Measurements from ENCODE around the gene RET.

The RET gene

DNA sequence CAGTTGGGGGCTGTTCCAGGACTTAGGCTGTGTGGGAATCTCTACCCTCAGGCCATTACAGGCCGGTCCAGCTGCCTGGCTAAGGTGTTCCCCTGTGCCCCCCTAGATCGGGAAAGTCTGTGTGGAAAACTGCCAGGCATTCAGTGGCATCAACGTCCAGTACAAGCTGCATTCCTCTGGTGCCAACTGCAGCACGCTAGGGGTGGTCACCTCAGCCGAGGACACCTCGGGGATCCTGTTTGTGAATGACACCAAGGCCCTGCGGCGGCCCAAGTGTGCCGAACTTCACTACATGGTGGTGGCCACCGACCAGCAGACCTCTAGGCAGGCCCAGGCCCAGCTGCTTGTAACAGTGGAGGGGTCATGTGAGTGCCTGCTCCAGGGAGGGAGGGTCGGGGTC, 34.2 kb downstream of the RET start:
- Histone ChIP-seq H3K4me2 (no peak overlapping the region), H3K4me1 (ENCODE audit: low read depth, poor library complexity, severe bottlenecking) (no peaks in the 10 kb centered on the region), H3K36me3 (ENCODE audit: insufficient read depth) (no peaks in the 10 kb centered on the region), H4K20me1 (ENCODE audit: insufficient read depth) (no peaks in the 10 kb centered on the region), H2AFZ (ENCODE audit: low read depth) (no peak overlapping the region), H3K4me3 (IDR thresholded peaks at IDR 0.05; ENCODE audit: insufficient read depth, low read depth, low read length) (no peak overlapping the region), H3K27me3 (ENCODE audit: insufficient read depth, low read depth) (no peaks in the 10 kb centered on the region), H3K79me2 (ENCODE audit: insufficient read depth, low read depth) (no peaks in the 10 kb centered on the region), H3K9ac (no peak overlapping the region), H3K27ac (no peak overlapping the region)
- TF ChIP-seq, protein P1, sequence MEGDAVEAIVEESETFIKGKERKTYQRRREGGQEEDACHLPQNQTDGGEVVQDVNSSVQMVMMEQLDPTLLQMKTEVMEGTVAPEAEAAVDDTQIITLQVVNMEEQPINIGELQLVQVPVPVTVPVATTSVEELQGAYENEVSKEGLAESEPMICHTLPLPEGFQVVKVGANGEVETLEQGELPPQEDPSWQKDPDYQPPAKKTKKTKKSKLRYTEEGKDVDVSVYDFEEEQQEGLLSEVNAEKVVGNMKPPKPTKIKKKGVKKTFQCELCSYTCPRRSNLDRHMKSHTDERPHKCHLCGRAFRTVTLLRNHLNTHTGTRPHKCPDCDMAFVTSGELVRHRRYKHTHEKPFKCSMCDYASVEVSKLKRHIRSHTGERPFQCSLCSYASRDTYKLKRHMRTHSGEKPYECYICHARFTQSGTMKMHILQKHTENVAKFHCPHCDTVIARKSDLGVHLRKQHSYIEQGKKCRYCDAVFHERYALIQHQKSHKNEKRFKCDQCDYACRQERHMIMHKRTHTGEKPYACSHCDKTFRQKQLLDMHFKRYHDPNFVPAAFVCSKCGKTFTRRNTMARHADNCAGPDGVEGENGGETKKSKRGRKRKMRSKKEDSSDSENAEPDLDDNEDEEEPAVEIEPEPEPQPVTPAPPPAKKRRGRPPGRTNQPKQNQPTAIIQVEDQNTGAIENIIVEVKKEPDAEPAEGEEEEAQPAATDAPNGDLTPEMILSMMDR (conservative IDR thresholded peaks at IDR 0.05; ENCODE audit: low read depth, low read length) = no peak

DNA sequence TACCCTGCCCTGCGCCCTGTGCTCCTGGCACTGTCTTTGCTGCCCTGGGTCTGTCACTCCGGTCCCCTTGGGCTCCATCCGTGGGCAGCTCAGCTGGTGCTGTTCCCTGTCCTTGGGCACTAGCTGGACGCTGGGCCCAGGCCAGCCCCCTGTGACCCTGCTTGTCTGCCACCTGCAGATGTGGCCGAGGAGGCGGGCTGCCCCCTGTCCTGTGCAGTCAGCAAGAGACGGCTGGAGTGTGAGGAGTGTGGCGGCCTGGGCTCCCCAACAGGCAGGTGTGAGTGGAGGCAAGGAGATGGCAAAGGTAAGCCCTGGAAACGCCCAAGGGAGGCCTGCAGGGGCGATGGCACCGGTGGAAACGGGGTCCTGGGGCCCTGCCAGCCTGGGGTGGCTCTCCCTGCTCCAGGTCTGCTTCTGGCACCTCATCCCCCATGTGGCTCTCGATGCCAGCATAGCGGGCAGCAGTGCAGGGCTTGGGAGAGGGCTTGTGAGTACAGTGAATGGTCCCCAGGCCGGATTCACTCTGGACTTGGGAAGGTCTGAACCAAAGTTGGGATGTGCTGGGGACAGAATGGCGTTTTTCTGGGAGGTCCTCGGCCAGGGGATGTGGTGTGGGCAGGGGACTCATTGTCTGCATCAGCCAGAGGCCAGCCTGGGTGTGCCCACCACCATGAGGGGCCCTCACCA, 35.2 kb downstream of the RET start:
- Histone ChIP-seq H3K27me3 (ENCODE audit: insufficient read depth, low read depth) (no peaks in the 10 kb centered on the region), H3K9ac (no peak overlapping the region), H3K4me2 (no peak overlapping the region), H2AFZ (ENCODE audit: low read depth) (no peak overlapping the region), H3K36me3 (ENCODE audit: insufficient read depth) (no peaks in the 10 kb centered on the region), H3K79me2 (ENCODE audit: insufficient read depth, low read depth) (no peaks in the 10 kb centered on the region), H3K27ac (no peak overlapping the region), H3K4me1 (ENCODE audit: low read depth, poor library complexity, severe bottlenecking) (no peaks in the 10 kb centered on the region), H3K4me3 (IDR thresholded peaks at IDR 0.05; ENCODE audit: insufficient read depth, low read depth, low read length) (no peak overlapping the region), H4K20me1 (ENCODE audit: insufficient read depth) (no peaks in the 10 kb centered on the region)
- TF ChIP-seq, protein P1 (conservative IDR thresholded peaks at IDR 0.05; ENCODE audit: low read depth, low read length) = no peak

DNA sequence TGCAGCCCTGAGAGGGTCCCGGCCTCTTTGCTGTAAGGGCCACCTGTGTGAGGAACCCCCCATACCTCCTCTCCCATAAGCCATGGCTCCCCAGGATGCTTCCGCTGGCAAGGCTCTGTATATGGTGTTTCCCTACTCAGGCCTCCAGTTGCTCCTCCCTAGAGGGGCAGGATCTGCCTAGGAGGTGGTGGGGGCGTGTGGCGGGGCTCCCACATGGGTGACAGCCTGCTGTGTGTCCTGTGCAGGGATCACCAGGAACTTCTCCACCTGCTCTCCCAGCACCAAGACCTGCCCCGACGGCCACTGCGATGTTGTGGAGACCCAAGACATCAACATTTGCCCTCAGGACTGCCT, 35.7 kb downstream of the RET start:
- Histone ChIP-seq H3K27me3 (ENCODE audit: insufficient read depth, low read depth) (no peaks in the 10 kb centered on the region), H4K20me1 (ENCODE audit: insufficient read depth) (no peaks in the 10 kb centered on the region), H3K4me1 (ENCODE audit: low read depth, poor library complexity, severe bottlenecking) (no peaks in the 10 kb centered on the region), H3K36me3 (ENCODE audit: insufficient read depth) (no peaks in the 10 kb centered on the region), H3K79me2 (ENCODE audit: insufficient read depth, low read depth) (no peaks in the 10 kb centered on the region), H3K4me3 (IDR thresholded peaks at IDR 0.05; ENCODE audit: insufficient read depth, low read depth, low read length) (no peak overlapping the region), H3K4me2 (no peak overlapping the region), H2AFZ (ENCODE audit: low read depth) (no peak overlapping the region), H3K27ac (no peak overlapping the region), H3K9ac (no peak overlapping the region)
- TF ChIP-seq, protein P1 (conservative IDR thresholded peaks at IDR 0.05; ENCODE audit: low read depth, low read length) = no peak

DNA sequence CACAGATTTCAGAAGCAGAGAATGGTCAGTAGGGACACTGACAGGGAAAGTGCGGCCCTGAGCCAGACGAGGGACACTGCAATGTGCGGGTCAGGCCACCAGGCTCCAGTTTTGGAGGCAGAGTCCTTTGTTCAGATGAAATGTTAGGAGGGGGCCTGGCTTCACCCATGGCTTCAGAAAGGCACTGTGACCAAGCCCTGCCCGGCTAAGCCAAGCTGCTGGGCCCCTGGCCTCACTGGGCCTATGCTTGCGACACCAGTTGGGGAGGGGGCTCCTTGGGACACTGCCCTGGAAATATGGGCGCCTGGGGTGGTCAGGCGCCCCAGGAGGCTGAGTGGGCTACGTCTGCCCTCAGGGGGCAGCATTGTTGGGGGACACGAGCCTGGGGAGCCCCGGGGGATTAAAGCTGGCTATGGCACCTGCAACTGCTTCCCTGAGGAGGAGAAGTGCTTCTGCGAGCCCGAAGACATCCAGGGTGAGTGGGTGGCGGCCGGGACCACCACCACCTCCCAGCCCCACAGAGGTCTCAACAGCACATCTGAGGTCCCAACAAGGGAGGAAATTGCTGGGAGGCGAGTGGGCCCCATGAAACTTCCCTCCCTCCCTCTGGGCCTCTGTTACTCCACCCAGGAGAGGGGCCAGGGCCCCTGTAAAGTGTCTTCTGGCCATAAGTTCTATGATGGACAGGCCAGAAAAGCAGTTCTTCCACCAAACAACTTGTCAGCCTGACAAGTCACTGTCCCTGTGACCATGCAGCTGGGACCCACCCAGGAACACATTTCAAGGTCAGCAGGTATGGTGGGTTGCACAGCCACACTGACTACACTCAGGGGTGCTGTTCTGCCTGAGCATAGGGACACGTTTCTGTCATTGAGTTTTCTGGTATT, 36.6 kb downstream of the RET start:
- Histone ChIP-seq H3K27ac (no peak overlapping the region), H3K36me3 (ENCODE audit: insufficient read depth) (no peaks in the 10 kb centered on the region), H4K20me1 (ENCODE audit: insufficient read depth) (no peaks in the 10 kb centered on the region), H2AFZ (ENCODE audit: low read depth) (no peak overlapping the region), H3K27me3 (ENCODE audit: insufficient read depth, low read depth) (no peaks in the 10 kb centered on the region), H3K9ac (no peak overlapping the region), H3K79me2 (ENCODE audit: insufficient read depth, low read depth) (no peaks in the 10 kb centered on the region), H3K4me1 (ENCODE audit: low read depth, poor library complexity, severe bottlenecking) (no peaks in the 10 kb centered on the region), H3K4me2 (no peak overlapping the region), H3K4me3 (IDR thresholded peaks at IDR 0.05; ENCODE audit: insufficient read depth, low read depth, low read length) (no peak overlapping the region)
- TF ChIP-seq, protein P1 (conservative IDR thresholded peaks at IDR 0.05; ENCODE audit: low read depth, low read length) = no peak

Data from KMS-11 (cell line).